ENCODE measurements around the gene PKHD1.

PKHD1 gene, protein sequence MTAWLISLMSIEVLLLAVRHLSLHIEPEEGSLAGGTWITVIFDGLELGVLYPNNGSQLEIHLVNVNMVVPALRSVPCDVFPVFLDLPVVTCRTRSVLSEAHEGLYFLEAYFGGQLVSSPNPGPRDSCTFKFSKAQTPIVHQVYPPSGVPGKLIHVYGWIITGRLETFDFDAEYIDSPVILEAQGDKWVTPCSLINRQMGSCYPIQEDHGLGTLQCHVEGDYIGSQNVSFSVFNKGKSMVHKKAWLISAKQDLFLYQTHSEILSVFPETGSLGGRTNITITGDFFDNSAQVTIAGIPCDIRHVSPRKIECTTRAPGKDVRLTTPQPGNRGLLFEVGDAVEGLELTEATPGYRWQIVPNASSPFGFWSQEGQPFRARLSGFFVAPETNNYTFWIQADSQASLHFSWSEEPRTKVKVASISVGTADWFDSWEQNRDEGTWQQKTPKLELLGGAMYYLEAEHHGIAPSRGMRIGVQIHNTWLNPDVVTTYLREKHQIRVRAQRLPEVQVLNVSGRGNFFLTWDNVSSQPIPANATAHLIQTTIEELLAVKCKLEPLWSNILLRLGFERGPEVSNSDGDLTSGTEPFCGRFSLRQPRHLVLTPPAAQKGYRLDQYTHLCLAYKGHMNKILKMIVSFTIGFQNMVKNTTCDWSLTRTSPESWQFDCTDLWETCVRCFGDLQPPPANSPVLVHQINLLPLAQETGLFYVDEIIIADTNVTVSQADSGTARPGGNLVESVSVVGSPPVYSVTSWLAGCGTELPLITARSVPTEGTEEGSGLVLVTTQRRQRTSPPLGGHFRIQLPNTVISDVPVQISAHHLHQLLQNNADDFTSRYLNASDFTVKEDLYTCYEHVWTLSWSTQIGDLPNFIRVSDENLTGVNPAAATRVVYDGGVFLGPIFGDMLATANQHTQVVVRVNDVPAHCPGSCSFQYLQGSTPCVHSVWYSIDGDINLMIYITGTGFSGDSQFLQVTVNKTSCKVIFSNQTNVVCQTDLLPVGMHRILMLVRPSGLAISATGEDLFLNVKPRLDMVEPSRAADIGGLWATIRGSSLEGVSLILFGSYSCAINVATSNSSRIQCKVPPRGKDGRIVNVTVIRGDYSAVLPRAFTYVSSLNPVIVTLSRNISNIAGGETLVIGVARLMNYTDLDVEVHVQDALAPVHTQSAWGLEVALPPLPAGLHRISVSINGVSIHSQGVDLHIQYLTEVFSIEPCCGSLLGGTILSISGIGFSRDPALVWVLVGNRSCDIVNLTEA (N-terminal part only)

DNA sequence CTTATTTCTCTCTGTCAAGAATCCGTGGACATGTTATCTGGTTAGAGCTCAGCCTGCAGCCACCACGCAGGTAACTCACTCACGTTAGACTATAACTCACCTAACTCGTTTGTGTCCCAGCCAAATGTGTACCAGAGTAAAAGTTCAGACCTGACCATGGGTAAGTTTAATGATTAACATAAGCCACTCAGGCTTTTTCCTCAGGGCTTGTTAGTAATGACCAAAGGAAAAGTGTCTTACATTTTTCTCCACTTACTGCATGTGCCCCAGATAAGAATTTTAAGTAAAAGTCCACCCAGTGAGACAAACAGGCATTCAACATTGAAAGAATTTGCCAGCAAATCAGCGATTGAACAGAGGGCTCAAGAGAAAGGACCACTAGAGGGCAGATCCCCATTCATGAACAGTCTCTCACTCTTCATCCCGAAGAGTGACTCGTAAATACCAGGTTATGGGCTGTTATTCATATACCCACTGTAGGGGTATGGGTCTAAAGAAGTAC, at the start of gene PKHD1:
PKHD1 (minus strand) TSS at position 116 of the 502 bp plus-strand sequence. CDS start 2,680 bp downstream, outside the sequence.
- ATAC-seq (ENCODE audit: low read depth) (peak; percentile 50; the same call in 1 of the 3 replicates), DNase-seq (ENCODE audit: low spot score) (no peak)
- no peak within 1 kb of the TSS for H3K27ac ChIP-seq (ENCODE audit: poor library complexity, severe bottlenecking)
- H3K4me1 ChIP-seq (ENCODE audit: insufficient read depth, poor library complexity, severe bottlenecking), result no peaks in the 10 kb centered on the region
- no peaks in the 10 kb centered on the region for H3K27me3 ChIP-seq (ENCODE audit: insufficient read depth, poor library complexity, severe bottlenecking)
- H3K4me3 ChIP-seq (ENCODE audit: severe bottlenecking), result no peak within 1 kb of the TSS
- H3K9me3 ChIP-seq (ENCODE audit: severe bottlenecking), result no peaks in the 10 kb centered on the region
- TF ChIP-seq, protein P1, sequence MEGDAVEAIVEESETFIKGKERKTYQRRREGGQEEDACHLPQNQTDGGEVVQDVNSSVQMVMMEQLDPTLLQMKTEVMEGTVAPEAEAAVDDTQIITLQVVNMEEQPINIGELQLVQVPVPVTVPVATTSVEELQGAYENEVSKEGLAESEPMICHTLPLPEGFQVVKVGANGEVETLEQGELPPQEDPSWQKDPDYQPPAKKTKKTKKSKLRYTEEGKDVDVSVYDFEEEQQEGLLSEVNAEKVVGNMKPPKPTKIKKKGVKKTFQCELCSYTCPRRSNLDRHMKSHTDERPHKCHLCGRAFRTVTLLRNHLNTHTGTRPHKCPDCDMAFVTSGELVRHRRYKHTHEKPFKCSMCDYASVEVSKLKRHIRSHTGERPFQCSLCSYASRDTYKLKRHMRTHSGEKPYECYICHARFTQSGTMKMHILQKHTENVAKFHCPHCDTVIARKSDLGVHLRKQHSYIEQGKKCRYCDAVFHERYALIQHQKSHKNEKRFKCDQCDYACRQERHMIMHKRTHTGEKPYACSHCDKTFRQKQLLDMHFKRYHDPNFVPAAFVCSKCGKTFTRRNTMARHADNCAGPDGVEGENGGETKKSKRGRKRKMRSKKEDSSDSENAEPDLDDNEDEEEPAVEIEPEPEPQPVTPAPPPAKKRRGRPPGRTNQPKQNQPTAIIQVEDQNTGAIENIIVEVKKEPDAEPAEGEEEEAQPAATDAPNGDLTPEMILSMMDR (IDR thresholded peaks at IDR 0.05; ENCODE audit: poor library complexity, severe bottlenecking), result peak; percentile 41
- H3K36me3 ChIP-seq (ENCODE audit: low read depth), result no peaks in the 10 kb centered on the region

DNA sequence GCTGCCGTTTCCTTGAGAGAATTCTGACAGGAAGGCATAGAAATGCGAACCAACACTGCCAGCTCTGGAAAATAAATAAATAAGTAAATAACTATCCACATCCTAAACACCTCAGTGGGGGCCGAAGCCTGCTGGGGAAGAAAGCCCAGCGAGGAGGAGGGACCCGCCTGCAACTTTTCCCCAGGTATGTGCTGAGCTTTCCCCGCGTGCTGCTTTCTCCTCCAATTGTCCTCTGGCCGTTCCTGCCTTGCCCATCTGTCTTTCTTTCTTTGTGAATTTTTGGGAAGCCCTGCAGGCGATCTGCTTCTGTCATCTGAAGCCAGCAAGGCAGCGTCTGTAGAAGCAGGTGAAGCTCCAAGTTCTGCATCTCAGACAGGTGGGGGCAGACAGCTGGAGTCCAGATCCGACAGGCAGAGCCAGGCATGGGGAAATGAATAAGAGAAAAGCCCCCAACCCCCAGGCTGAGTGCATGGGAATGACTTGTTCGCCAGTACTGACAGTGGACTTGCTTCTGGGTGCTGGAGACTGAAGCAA, 49.6 kb upstream of the PKHD1 start:
- DNase-seq (ENCODE audit: low spot score) (no peak), ATAC-seq (ENCODE audit: low read depth) (no peak)
- no peaks in the 10 kb centered on the region for H3K4me1 ChIP-seq (ENCODE audit: insufficient read depth, poor library complexity, severe bottlenecking)
- H3K36me3 ChIP-seq (ENCODE audit: low read depth), result no peaks in the 10 kb centered on the region
- no peaks in the 10 kb centered on the region for H3K9me3 ChIP-seq (ENCODE audit: severe bottlenecking)
- peaks cover 23% of the 10 kb centered on the region for H3K27me3 ChIP-seq (ENCODE audit: insufficient read depth, poor library complexity, severe bottlenecking)
- no peak overlapping the region for H3K27ac ChIP-seq (ENCODE audit: poor library complexity, severe bottlenecking)
- H3K4me3 ChIP-seq (ENCODE audit: severe bottlenecking), result no peak overlapping the region
- TF ChIP-seq, protein P1 (IDR thresholded peaks at IDR 0.05; ENCODE audit: poor library complexity, severe bottlenecking), result no peak

DNA sequence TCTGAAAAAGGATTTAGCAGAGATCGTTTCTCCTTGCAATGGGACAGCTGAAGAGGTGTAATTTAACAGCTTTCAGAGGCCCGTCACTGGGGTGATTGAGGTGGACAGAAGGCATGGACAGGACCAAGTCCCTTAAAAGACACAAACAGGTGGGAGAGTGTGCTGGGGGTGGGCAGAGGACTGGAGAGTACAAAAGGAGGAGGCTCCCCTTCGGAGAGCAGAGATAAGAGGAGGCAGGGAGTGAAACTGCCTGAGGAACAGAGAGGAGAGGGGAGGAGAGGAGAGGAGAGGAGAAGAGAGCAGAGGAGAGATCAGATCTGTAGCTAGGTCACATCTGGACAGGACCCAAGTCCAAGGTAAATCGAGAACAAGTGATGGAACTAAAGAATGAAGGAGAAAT, 48.6 kb upstream of the PKHD1 start:
- Histone ChIP-seq H3K4me3 (ENCODE audit: severe bottlenecking) (no peak overlapping the region), H3K27me3 (ENCODE audit: insufficient read depth, poor library complexity, severe bottlenecking) (peaks cover 14% of the 10 kb centered on the region), H3K27ac (ENCODE audit: poor library complexity, severe bottlenecking) (no peak overlapping the region), H3K9me3 (ENCODE audit: severe bottlenecking) (no peaks in the 10 kb centered on the region), H3K4me1 (ENCODE audit: insufficient read depth, poor library complexity, severe bottlenecking) (no peaks in the 10 kb centered on the region), H3K36me3 (ENCODE audit: low read depth) (no peaks in the 10 kb centered on the region)
- ATAC-seq (ENCODE audit: low read depth), result no peak
- TF ChIP-seq, protein P1 (IDR thresholded peaks at IDR 0.05; ENCODE audit: poor library complexity, severe bottlenecking), result no peak
- no peak for DNase-seq (ENCODE audit: low spot score)

DNA sequence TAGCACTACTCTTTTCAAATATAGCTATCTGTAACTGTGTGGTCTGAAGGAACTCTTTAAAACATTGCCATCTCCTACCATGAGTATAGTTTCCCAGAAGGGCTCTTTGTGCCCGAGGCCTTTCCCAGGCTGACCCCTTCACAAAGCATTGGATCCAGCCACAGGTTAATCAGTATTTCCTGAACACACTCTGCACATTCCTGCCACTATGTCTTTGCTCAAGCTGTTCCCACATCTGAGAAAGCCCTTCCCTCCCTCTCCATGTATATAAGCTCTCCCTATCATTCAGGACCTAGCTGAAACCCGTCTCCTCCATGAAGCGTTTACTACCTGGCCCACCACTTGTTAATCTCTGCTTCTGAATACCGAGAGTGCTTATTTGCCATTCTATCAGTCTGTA, 47.8 kb upstream of the PKHD1 start:
- no peaks in the 10 kb centered on the region for H3K4me1 ChIP-seq (ENCODE audit: insufficient read depth, poor library complexity, severe bottlenecking)
- no peaks in the 10 kb centered on the region for H3K36me3 ChIP-seq (ENCODE audit: low read depth)
- DNase-seq (ENCODE audit: low spot score) (no peak), ATAC-seq (ENCODE audit: low read depth) (no peak)
- H3K9me3 ChIP-seq (ENCODE audit: severe bottlenecking), result no peaks in the 10 kb centered on the region
- peaks cover 5% of the 10 kb centered on the region for H3K27me3 ChIP-seq (ENCODE audit: insufficient read depth, poor library complexity, severe bottlenecking)
- H3K4me3 ChIP-seq (ENCODE audit: severe bottlenecking), result no peak overlapping the region
- no peak overlapping the region for H3K27ac ChIP-seq (ENCODE audit: poor library complexity, severe bottlenecking)
- TF ChIP-seq, protein P1 (IDR thresholded peaks at IDR 0.05; ENCODE audit: poor library complexity, severe bottlenecking), result no peak
